ENCODE results near the gene SCN2A. TPM values are rescaled to one million over a fixed set of nuclear protein-coding genes. Genes with fewer than 3 reads are reported as not detected.

SCN2A gene
- total and polyA plus RNA-seq, 9 of the 15 experiments (the other 6 are each of a cell fraction or from before 2014, with no cell fraction given), result 0.08 to 0.69 (median 0.31) TPM; not detected in 1

DNA sequence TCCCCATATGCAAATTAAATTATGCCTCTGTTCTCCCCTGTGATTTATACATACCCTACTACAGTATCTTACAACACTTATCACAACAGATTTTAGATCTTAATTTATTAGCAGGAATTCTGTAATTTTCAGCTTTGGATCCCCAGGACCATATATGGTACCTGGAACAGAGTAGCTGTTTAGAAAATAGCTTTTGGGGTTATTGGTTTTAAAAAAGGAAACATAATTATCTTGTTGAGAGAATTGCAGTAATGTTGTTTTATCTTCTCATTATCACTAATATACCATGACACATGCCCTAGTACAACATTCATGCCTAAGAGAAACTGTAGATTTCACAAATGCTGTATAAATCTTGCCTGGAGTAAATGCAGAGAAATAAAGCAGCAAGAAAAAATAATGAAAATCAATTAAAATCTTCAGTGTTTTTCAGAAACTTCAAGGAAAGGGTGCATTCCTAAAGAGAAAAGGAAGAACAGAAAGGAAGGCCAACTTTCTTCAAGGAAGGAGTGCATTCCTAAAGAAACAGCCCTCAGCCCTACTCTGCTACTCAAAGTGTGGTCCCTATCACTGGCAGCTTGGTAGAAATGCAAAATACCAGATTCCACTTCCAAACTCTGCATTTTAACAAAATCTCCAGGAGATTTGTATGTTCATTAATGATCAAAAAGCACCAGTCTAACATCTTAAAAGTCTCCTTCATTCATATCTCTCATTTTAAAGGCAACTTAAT, 193.2 kb downstream of the SCN2A start:
- intact Hi-C loops (cut with micrococcal nuclease) (no loop called here), in situ Hi-C loops (cut with MboI) (no loop called here)
- Histone ChIP-seq H3K9ac (ENCODE audit: insufficient read depth in 1 of 2, low read depth in 2 of 2, low read length in 2 of 2) (no peak overlapping the region), H4K20me1 (replicated peaks; ENCODE audit: control insufficient read depth, insufficient read depth, low read length) (no peaks in the 10 kb centered on the region), H2AFZ (ENCODE audit: low read depth, low read length) (no peak overlapping the region), H3K9me1 (ENCODE audit: control insufficient read depth, insufficient read depth, low read length) (no peaks in the 10 kb centered on the region), H3K9me3 (replicated peaks; ENCODE audit: control insufficient read depth, insufficient read depth, low read depth, low read length) (0 out of 2 replicates have a peak, but pooled peaks cover 2% of the 10 kb centered on the region), H3K27ac (ENCODE audit: extremely low read depth, low read depth, low read length) (no peak overlapping the region), H3K27me3 (ENCODE audit: control insufficient read depth in 2 of 2, insufficient read depth in 2 of 2, low read length in 2 of 2) (no peaks in the 10 kb centered on the region), H3K36me3 (ENCODE audit: control insufficient read depth, insufficient read depth, low read length) (no peaks in the 10 kb centered on the region), H3K4me2 (ENCODE audit: insufficient read depth, low read length) (no peak overlapping the region), H3K79me2 (ENCODE audit: control insufficient read depth, insufficient read depth, low read length) (no peaks in the 10 kb centered on the region), H3K4me1 (replicated peaks in 1 of 2; ENCODE audit: control insufficient read depth in 2 of 2, insufficient read depth in 2 of 2, low read length in 2 of 2) (no peaks in the 10 kb centered on the region), H3K4me3 (no peak overlapping the region)
- FAIRE-seq (no peak), DNase-seq (ENCODE audit: extremely low read depth in 1 of 4, low spot score in 3 of 4) (no peak), ATAC-seq (no peak)
- no TSS peak for BruUV-seq (replicated peaks)
- TF ChIP-seq SIRT6 (IDR thresholded peaks at IDR 0.05; ENCODE audit: low read depth, low read length), result no peak
- ChIA-PET POLR2A (no interaction called here), CTCF (ENCODE audit: low intra/inter-chr PET ratio) (no interaction called here)

DNA sequence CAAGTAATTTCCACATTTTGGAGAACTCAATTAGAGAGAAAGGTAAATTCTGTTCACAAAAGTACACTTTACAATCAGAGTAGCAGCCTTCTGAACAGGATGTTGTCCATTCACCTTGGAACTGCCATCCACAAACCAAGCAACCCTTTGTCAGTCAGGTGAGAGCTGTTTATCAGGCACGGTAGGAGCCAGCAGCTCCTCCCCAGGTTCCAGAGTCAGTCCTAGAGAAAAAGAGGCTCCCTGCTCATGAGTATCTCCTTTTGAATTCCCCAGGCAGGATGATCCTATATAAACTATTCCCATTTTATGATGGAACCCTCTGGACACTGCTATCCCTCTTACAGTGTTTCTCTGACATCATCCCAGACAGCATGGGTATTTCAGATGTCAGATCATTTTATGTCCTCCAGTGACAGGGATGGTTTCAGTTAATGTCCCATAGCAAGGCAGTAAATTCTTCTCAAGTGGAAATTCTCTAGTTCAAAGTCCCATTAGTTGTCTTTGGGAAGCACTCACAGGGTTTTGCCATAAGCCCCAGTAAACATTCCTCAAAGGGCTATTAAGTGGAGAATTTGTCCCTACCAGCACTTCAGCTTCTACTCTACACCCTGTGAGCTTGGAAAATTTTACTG, 195.8 kb downstream of the SCN2A start:
- Histone ChIP-seq H4K20me1 (replicated peaks; ENCODE audit: control insufficient read depth, insufficient read depth, low read length) (no peaks in the 10 kb centered on the region), H3K9ac (ENCODE audit: insufficient read depth in 1 of 2, low read depth in 2 of 2, low read length in 2 of 2) (no peak overlapping the region), H3K4me2 (ENCODE audit: insufficient read depth, low read length) (no peak overlapping the region), H3K27me3 (ENCODE audit: control insufficient read depth in 2 of 2, insufficient read depth in 2 of 2, low read length in 2 of 2) (no peaks in the 10 kb centered on the region), H3K9me3 (replicated peaks; ENCODE audit: control insufficient read depth, insufficient read depth, low read depth, low read length) (0 out of 2 replicates have a peak, but pooled peaks cover 2% of the 10 kb centered on the region), H3K4me3 (no peak overlapping the region), H2AFZ (ENCODE audit: low read depth, low read length) (no peak overlapping the region), H3K4me1 (replicated peaks in 1 of 2; ENCODE audit: control insufficient read depth in 2 of 2, insufficient read depth in 2 of 2, low read length in 2 of 2) (no peaks in the 10 kb centered on the region), H3K27ac (ENCODE audit: extremely low read depth, low read depth, low read length) (no peak overlapping the region), H3K9me1 (ENCODE audit: control insufficient read depth, insufficient read depth, low read length) (no peaks in the 10 kb centered on the region), H3K79me2 (ENCODE audit: control insufficient read depth, insufficient read depth, low read length) (no peaks in the 10 kb centered on the region), H3K36me3 (ENCODE audit: control insufficient read depth, insufficient read depth, low read length) (no peaks in the 10 kb centered on the region)
- FAIRE-seq, result no peak
- WGBS (ENCODE audit: insufficient coverage, low coverage, missing lambda C conversion rate), result 0% methylated on average over 1 of the region's 1 CpG
- in situ Hi-C loops (cut with MboI), result no loop called here
- no peak for ATAC-seq
- ChIA-PET CTCF (ENCODE audit: low intra/inter-chr PET ratio) (no interaction called here), POLR2A (no interaction called here)
- intact Hi-C loops (cut with micrococcal nuclease), result no loop called here
- no TSS peak for BruUV-seq (replicated peaks)
- no peak for DNase-seq (ENCODE audit: extremely low read depth in 1 of 4, low spot score in 3 of 4)
- TF ChIP-seq ZKSCAN3 (CRISPR knock-in tag; IDR thresholded peaks at IDR 0.05), result no peak
- TF ChIP-seq FOSL1 (tag; conservative IDR thresholded peaks at IDR 0.05), result no peak
- TF ChIP-seq, protein P1, sequence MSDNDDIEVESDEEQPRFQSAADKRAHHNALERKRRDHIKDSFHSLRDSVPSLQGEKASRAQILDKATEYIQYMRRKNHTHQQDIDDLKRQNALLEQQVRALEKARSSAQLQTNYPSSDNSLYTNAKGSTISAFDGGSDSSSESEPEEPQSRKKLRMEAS (CRISPR knock-in tag; IDR thresholded peaks at IDR 0.05), result no peak
- no peak for TF ChIP-seq HDAC2 (IDR thresholded peaks at IDR 0.05)
- no peak for TF ChIP-seq ARID2 (IDR thresholded peaks at IDR 0.05)
- TF ChIP-seq, protein P2, sequence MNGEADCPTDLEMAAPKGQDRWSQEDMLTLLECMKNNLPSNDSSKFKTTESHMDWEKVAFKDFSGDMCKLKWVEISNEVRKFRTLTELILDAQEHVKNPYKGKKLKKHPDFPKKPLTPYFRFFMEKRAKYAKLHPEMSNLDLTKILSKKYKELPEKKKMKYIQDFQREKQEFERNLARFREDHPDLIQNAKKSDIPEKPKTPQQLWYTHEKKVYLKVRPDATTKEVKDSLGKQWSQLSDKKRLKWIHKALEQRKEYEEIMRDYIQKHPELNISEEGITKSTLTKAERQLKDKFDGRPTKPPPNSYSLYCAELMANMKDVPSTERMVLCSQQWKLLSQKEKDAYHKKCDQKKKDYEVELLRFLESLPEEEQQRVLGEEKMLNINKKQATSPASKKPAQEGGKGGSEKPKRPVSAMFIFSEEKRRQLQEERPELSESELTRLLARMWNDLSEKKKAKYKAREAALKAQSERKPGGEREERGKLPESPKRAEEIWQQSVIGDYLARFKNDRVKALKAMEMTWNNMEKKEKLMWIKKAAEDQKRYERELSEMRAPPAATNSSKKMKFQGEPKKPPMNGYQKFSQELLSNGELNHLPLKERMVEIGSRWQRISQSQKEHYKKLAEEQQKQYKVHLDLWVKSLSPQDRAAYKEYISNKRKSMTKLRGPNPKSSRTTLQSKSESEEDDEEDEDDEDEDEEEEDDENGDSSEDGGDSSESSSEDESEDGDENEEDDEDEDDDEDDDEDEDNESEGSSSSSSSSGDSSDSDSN (IDR thresholded peaks at IDR 0.05; ENCODE audit: borderline replicate concordance in 1 of 2, low read depth in 2 of 2, low read length in 2 of 2), result no peak
- TF ChIP-seq EWSR1 (IDR thresholded peaks at IDR 0.05; ENCODE audit: borderline replicate concordance, low read depth, partially characterized antibody), result no peak
